ENCODE results near the gene NLRC5. TPM values are rescaled to one million over a fixed set of nuclear protein-coding genes. Genes with fewer than 3 reads are reported as not detected.

The NLRC5 gene
- total RNA-seq, 2 experiments from 2014 or later: 424 to 434 TPM

DNA sequence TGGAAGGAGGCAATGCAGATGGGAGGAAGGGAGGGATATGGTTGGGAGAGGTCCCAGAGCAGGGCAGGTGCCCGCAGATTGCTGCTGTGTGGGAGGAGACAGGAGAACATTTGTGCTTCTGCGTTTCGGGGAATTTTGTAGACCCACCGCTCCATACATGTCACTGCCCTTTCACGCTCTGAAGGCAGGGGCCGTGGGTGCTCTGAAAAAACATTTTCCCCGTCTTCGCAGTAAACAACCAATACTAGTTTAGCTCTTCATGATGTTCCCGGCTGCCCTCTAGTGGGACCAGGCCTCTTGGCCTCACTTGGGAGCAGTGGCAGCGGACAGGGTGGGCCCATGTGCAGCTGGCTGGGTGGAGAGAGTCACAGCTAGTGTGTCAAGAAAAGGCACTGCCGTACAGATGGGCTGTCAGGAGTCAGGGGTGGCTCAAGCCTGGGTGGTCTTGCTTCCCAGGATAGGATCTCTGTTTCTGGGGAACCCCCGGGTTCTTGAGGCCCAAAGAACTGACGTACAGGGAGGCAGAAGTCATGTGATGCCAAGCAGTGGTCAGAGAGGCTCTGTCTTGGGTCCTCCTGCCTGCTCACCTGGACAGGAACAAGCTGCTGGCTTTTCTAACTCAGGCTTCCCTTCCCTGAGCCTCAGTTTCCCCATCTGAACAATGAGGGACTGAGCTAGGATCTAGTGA lies 56.5 kb downstream of the NLRC5 start:
- DNase-seq (peak in 10 of 14 experiments; percentile 22 to 60 (median 38)), ATAC-seq (ENCODE audit: poor library complexity) (no peak)
- Histone ChIP-seq H3K4me1 (ENCODE audit: insufficient read depth, low read length) (peaks cover 60% of the 10 kb centered on the region), H3K9me3 (ENCODE audit: control insufficient read depth in 1 of 2, insufficient read depth in 1 of 2, low read length in 2 of 2) (no peaks in the 10 kb centered on the region), H3K36me3 (ENCODE audit: insufficient read depth, low read length) (peaks cover 85% of the 10 kb centered on the region), H3K27ac (ENCODE audit: low read depth in 1 of 2, low read length in 2 of 2) (peak overlapping the region; percentile 32 to 44), H3K27me3 (ENCODE audit: control insufficient read depth in 1 of 2, insufficient read depth in 2 of 2, low read length in 2 of 2) (no peaks in the 10 kb centered on the region), H3K4me3 (ENCODE audit: low read length) (no peak overlapping the region)
- H3K4me3 Mint-ChIP-seq: no peak overlapping the region
- H3K36me3 Mint-ChIP-seq (ENCODE audit: low read depth): peaks cover 94% of the 10 kb centered on the region
- intact Hi-C loops (cut with DNase I, micrococcal nuclease): loop anchor here (1.0 to 10.0 kb wide), 2 partner anchors 82 to 181 kb away; partner anchors contain the start of gene SLC12A3 (in 1 of the 2)
- peaks cover 50% of the 10 kb centered on the region for H3K4me1 Mint-ChIP-seq (ENCODE audit: low read depth)
- TF ChIP-seq, protein P1, sequence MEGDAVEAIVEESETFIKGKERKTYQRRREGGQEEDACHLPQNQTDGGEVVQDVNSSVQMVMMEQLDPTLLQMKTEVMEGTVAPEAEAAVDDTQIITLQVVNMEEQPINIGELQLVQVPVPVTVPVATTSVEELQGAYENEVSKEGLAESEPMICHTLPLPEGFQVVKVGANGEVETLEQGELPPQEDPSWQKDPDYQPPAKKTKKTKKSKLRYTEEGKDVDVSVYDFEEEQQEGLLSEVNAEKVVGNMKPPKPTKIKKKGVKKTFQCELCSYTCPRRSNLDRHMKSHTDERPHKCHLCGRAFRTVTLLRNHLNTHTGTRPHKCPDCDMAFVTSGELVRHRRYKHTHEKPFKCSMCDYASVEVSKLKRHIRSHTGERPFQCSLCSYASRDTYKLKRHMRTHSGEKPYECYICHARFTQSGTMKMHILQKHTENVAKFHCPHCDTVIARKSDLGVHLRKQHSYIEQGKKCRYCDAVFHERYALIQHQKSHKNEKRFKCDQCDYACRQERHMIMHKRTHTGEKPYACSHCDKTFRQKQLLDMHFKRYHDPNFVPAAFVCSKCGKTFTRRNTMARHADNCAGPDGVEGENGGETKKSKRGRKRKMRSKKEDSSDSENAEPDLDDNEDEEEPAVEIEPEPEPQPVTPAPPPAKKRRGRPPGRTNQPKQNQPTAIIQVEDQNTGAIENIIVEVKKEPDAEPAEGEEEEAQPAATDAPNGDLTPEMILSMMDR (IDR thresholded peaks at IDR 0.05): peak; percentile 42
- H3K9me3 Mint-ChIP-seq: no peaks in the 10 kb centered on the region
- no peaks in the 10 kb centered on the region for H3K27me3 Mint-ChIP-seq
- peak overlapping the region; percentile 85 for H3K27ac Mint-ChIP-seq
- ChIA-PET CTCF (interaction anchor here (0.9 to 2.2 kb wide), 4 partner anchors 30 to 81 kb away, joined by 3 to 22 read pairs (median 4); no protein-coding TSS in a partner anchor), POLR2A (interaction anchor here (0.6 to 2.3 kb wide), 5 partner anchors 22 to 140 kb away, joined by 3 to 10 read pairs (median 4); partner anchors contain the start of genes HERPUD1, NLRC5 and PSME3IP1)

DNA sequence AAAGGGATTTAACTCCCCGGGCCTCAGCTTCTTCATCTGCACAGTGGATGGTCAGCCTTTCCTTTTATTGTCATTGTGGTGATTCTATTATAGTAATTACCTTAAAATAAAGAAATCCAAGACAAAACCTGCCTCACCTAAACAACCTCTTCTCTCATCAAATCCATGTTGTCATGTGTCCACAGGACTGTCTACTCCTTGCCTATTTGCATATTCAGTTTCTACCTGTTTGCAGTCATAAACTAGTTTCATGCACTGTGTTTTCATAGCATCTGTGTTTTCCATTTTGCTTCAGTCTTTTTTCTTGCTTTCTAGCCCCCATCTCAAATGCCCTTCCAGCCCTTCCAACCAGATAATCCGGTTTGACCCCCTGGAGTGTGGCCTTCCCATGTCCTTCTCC lies 58.7 kb downstream of the NLRC5 start:
- POLR2A ChIA-PET: no interaction called here
- no peak for DNase-seq
- H3K36me3 ChIP-seq (ENCODE audit: insufficient read depth, low read length): peaks cover 93% of the 10 kb centered on the region
- intact Hi-C loops (cut with DNase I, micrococcal nuclease): loop anchor here in 1 of 2 experiments (10.0 kb wide), 1 partner anchor 183 kb away; the partner anchor contains the start of gene SLC12A3
- no peak overlapping the region for H3K4me3 ChIP-seq (ENCODE audit: low read length)
- H3K27ac ChIP-seq (ENCODE audit: low read depth in 1 of 2, low read length in 2 of 2): peak overlapping the region in 1 of 2 donors; percentile 53
- H3K4me1 Mint-ChIP-seq (ENCODE audit: low read depth): peaks cover 32% of the 10 kb centered on the region
- peaks cover 91% of the 10 kb centered on the region for H3K36me3 Mint-ChIP-seq (ENCODE audit: low read depth)
- ATAC-seq (ENCODE audit: poor library complexity): no peak
- no peaks in the 10 kb centered on the region for H3K27me3 ChIP-seq (ENCODE audit: control insufficient read depth in 1 of 2, insufficient read depth in 2 of 2, low read length in 2 of 2)
- TF ChIP-seq, protein P1 (IDR thresholded peaks at IDR 0.05): no peak
- H3K9me3 Mint-ChIP-seq: no peaks in the 10 kb centered on the region
- no peaks in the 10 kb centered on the region for H3K9me3 ChIP-seq (ENCODE audit: control insufficient read depth in 1 of 2, insufficient read depth in 1 of 2, low read length in 2 of 2)
- H3K4me3 Mint-ChIP-seq: no peak overlapping the region
- peak overlapping the region; percentile 15 for H3K27ac Mint-ChIP-seq
- CTCF ChIA-PET: interaction anchor here (1.0 kb wide), 1 partner anchor 83 kb away, joined by 3 read pairs; no protein-coding TSS in a partner anchor
- peaks cover 38% of the 10 kb centered on the region for H3K4me1 ChIP-seq (ENCODE audit: insufficient read depth, low read length)
- H3K27me3 Mint-ChIP-seq: no peaks in the 10 kb centered on the region

DNA sequence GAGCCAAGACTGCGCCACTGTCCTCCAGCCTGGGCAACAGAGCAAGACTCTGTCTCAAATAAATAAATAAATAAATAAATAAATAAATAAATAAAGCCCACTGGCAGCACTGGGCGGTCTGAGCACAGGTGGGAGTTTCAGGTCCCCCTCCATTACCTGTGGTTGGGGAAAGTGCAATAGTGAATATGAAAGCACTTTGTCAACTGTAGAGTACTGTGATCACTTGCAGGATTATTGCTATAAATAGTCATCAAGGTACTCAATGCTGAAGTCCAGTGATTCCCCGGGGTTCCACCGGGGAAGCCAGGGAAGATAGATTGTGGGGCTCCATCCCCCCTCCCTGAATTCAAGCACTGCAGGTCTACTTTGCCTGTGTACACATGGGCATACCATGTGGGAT lies 60.3 kb downstream of the NLRC5 start:
- Mint-ChIP-seq H3K27ac (no peak overlapping the region), H3K4me3 (no peak overlapping the region), H3K9me3 (no peaks in the 10 kb centered on the region), H3K27me3 (no peaks in the 10 kb centered on the region), H3K4me1 (ENCODE audit: low read depth) (peaks cover 27% of the 10 kb centered on the region), H3K36me3 (ENCODE audit: low read depth) (peaks cover 93% of the 10 kb centered on the region)
- H3K27ac ChIP-seq (ENCODE audit: low read depth in 1 of 2, low read length in 2 of 2): no peak overlapping the region
- H3K9me3 ChIP-seq (ENCODE audit: control insufficient read depth in 1 of 2, insufficient read depth in 1 of 2, low read length in 2 of 2): no peaks in the 10 kb centered on the region
- peaks cover 91% of the 10 kb centered on the region for H3K36me3 ChIP-seq (ENCODE audit: insufficient read depth, low read length)
- ChIA-PET CTCF (no interaction called here), POLR2A (no interaction called here)
- ATAC-seq (ENCODE audit: poor library complexity) (no peak), DNase-seq (no peak)
- H3K4me1 ChIP-seq (ENCODE audit: insufficient read depth, low read length): peaks cover 25% of the 10 kb centered on the region
- H3K4me3 ChIP-seq (ENCODE audit: low read length): no peak overlapping the region
- no peaks in the 10 kb centered on the region for H3K27me3 ChIP-seq (ENCODE audit: control insufficient read depth in 1 of 2, insufficient read depth in 2 of 2, low read length in 2 of 2)
- intact Hi-C loops (cut with DNase I, micrococcal nuclease): loop anchor here in 1 of 2 experiments (10.0 kb wide), 1 partner anchor 185 kb away; the partner anchor contains the start of gene SLC12A3
- TF ChIP-seq, protein P1 (IDR thresholded peaks at IDR 0.05): no peak
